ENCODE data around the gene ATG7.

- no peak for TF ChIP-seq POLR2AphosphoS5 (IDR thresholded peaks at IDR 0.05; ENCODE audit: low read depth, low read length)
- no peak for TF ChIP-seq POLR2A (IDR thresholded peaks at IDR 0.05; ENCODE audit: low read depth, low read length)
- TF ChIP-seq TAF1 (IDR thresholded peaks at IDR 0.05; ENCODE audit: borderline replicate concordance, low read depth, low read length), result no peak
Measured at GRCh38 chr3:11517601-11518000, 245.4 kb downstream of the ATG7 start.

Measured in GM12892 (cell line).